K562 (cell line): ENCODE measurements around the gene SLC6A16. TPM values are rescaled to one million over a fixed set of nuclear protein-coding genes. Genes with fewer than 3 reads are reported as not detected.

ENCODE experiments used
- COPS2 ChIP-seq: fragments of 450-650 bp; conservative IDR thresholded peaks from 2 replicates; pipeline ENCODE4 v1.6.1; 2016; ENCODE audit warnings: mild to moderate bottlenecking, moderate library complexity
- ETV6 ChIP-seq, 3 experiments: fragments of 150-350 bp in 1 of 3; sonication (generic) in 1 of 3; formaldehyde crosslinking in 1 of 3; IDR thresholded peaks; 2 replicates each; pipeline versions ENCODE4 v1.6.1 to v1.8.0; 2014 to 2022; ENCODE audit warnings: borderline replicate concordance in 2 of 3, low read depth in 2 of 3, antibody characterized with exemption in 1 of 3, low read length in 1 of 3, mild to moderate bottlenecking in 1 of 3, missing genetic modification reagents in 1 of 3
- FUS ChIP-seq: fragments of 200-400 bp; formaldehyde crosslinking; optimal IDR thresholded peaks from 2 replicates; pipeline ENCODE3; 2017; ENCODE audit warnings: low read depth, low read length
- MLLT1 ChIP-seq, 2 experiments: fragments of 450-650 bp; IDR thresholded peaks; 2 replicates each; pipeline ENCODE4 v1.6.1; 2016
- MTA3 ChIP-seq: fragments of 450-650 bp; formaldehyde crosslinking; IDR thresholded peaks from 2 replicates; pipeline ENCODE4 v1.6.1; 2017; ENCODE audit warnings: mild to moderate bottlenecking, borderline replicate concordance
- NFATC3 ChIP-seq: fragments of 450-650 bp; IDR thresholded peaks from 2 replicates; pipeline ENCODE4 v1.6.1; 2017; ENCODE audit warnings: mild to moderate bottlenecking
- NR0B1 ChIP-seq: fragments of 450-650 bp; IDR thresholded peaks from one replicate; pipeline ENCODE4 v1.6.1; 2018; ENCODE audit warnings: mild to moderate bottlenecking, moderate library complexity; ENCODE audit not compliant: partially characterized antibody
- PATZ1 ChIP-seq: fragments of 250-450 bp; sonication (Bioruptor Pico); IDR thresholded peaks from 2 replicates; pipeline ENCODE4 v1.5.0; 2020; ENCODE audit warnings: mild to moderate bottlenecking, borderline replicate concordance
- SAFB ChIP-seq: fragments of 200-400 bp; formaldehyde crosslinking; IDR thresholded peaks from 2 replicates; pipeline ENCODE4 v1.6.1; 2017; ENCODE audit warnings: low read depth, low read length, borderline replicate concordance
- SUPT5H ChIP-seq: fragments of 450-650 bp; IDR thresholded peaks from 2 replicates; pipeline ENCODE4 v1.6.1; 2016
- TOE1 ChIP-seq, 2 experiments: fragments of 450-650 bp in 1 of 2; sonication (generic) in 1 of 2; formaldehyde crosslinking in 1 of 2; IDR thresholded peaks; 2 replicates each; pipeline versions ENCODE4 v1.7.1 to v1.8.0; 2016 to 2022; ENCODE audit warnings: borderline replicate concordance in 2 of 2, mild to moderate bottlenecking in 2 of 2, antibody characterized with exemption in 1 of 2, inconsistent platforms in 1 of 2, low read depth in 1 of 2, missing genetic modification reagents in 1 of 2, moderate library complexity in 1 of 2
- ZNF212 ChIP-seq: fragments of 450-650 bp; formaldehyde crosslinking; IDR thresholded peaks from 2 replicates; pipeline ENCODE4 v1.4.0; 2020; ENCODE audit warnings: mild to moderate bottlenecking
- ZNF253 ChIP-seq: fragments of 250-450 bp; sonication (Bioruptor Pico); conservative IDR thresholded peaks from 2 replicates; pipeline ENCODE4 v1.6.1; 2021; ENCODE audit warnings: mild to moderate bottlenecking
- ZNF263 ChIP-seq: sonication (generic); formaldehyde crosslinking; IDR thresholded peaks from 2 replicates; pipeline ENCODE4 v1.8.0; 2022; ENCODE audit warnings: mild to moderate bottlenecking, missing genetic modification reagents, borderline replicate concordance
- ZNF282 ChIP-seq: sonication (generic); formaldehyde crosslinking; IDR thresholded peaks from 2 replicates; pipeline ENCODE4 v1.8.1; 2023; ENCODE audit warnings: missing genetic modification reagents
- ZNF518B ChIP-seq: fragments of 250-450 bp; sonication (Bioruptor Pico); IDR thresholded peaks from 2 replicates; pipeline ENCODE4 v1.5.0; 2021; ENCODE audit warnings: mild to moderate bottlenecking, moderate library complexity
- ZNF76 ChIP-seq: fragments of 250-450 bp; sonication (Bioruptor Pico); IDR thresholded peaks from 2 replicates; pipeline ENCODE4 v1.4.0; 2020; ENCODE audit warnings: mild to moderate bottlenecking, moderate library complexity, borderline replicate concordance
- polyA plus RNA-seq, 8 experiments: library from polyadenylated mRNA; depleted of rRNA in 4 of 8; stranded (reverse) in 5 of 8; unstranded in 3 of 8; fragments of >200 nt; fragmentation: Nextera tagmentation in 2 of 8; fragmentation: Illumina TruSeq in 1 of 8; extraction: Ambion mirVana in 2 of 8; extraction: Trizol in 1 of 8; gene quantifications; 2 replicates each; pipeline versions ENCODE4 v1.2.1 to v1.2.3, GENCODE V29; 2011 to 2014; ENCODE audit warnings: inconsistent platforms in 1 of 8, missing spikeins in 1 of 8
- total RNA-seq, 7 experiments: library from RNA; depleted of rRNA in 6 of 7; stranded (reverse); fragments of >200 nt in 6 of 7; fragmentation: Illumina TruSeq in 2 of 7; extraction: Trizol in 2 of 7; gene quantifications; 2 replicates each; pipeline versions ENCODE4 v1.2.1 to v1.2.3, GENCODE V29; 2011 to 2021; ENCODE audit warnings: low replicate concordance in 1 of 7

Gene SLC6A16
- total and polyA plus RNA-seq, 9 of the 15 experiments (the other 6 are each of a cell fraction or from before 2014, with no cell fraction given), result 0.05 to 0.95 (median 0.36) TPM

GRCh38 chr19:49364083-49364737 is 39.2 kb upstream of the SLC6A16 start (continued):
- TF ChIP-seq PATZ1 (CRISPR knock-in tag), result no peak
- peak; percentile 38; the same call in 1 of the 2 replicates for TF ChIP-seq ZNF263 (CRISPR knock-in tag)
- no peak for TF ChIP-seq ZNF518B (CRISPR knock-in tag)
- 0 out of 2 replicates have a peak, but pooled peaks have one; percentile 25 for TF ChIP-seq MTA3
- TF ChIP-seq NR0B1, result no peak
- no peak for TF ChIP-seq ZNF282
- TF ChIP-seq NFATC3, result no peak
- TF ChIP-seq TOE1 (IDR thresholded peaks at IDR 0.05; ENCODE audit: borderline replicate concordance), result no peak; the same call in 1 of the 2 replicates
- TF ChIP-seq TOE1 (CRISPR knock-in tag; IDR thresholded peaks at IDR 0.05; ENCODE audit: borderline replicate concordance, low read depth), result no peak
- TF ChIP-seq SAFB, result no peak
- TF ChIP-seq ETV6 (IDR thresholded peaks at IDR 0.05; ENCODE audit: borderline replicate concordance in 1 of 2, low read depth in 2 of 2, low read length in 1 of 2), result no peak
- TF ChIP-seq ETV6 (CRISPR knock-in tag; IDR thresholded peaks at IDR 0.05; ENCODE audit: borderline replicate concordance), result no peak
- TF ChIP-seq ZNF212 (CRISPR knock-in tag), result no peak
- peak in 1 of 2 experiments; percentile 13; a peak in 1 of 4 replicates for TF ChIP-seq MLLT1 (IDR thresholded peaks at IDR 0.05)
- no peak for TF ChIP-seq ZNF253 (CRISPR knock-in tag)
- peak; percentile 8; the same call in 1 of the 2 replicates for TF ChIP-seq SUPT5H
- no peak for TF ChIP-seq COPS2
- no peak for TF ChIP-seq ZNF76 (CRISPR knock-in tag)
- TF ChIP-seq FUS, result no peak
